ENCODE results near the gene NDUFV1.

NDUFV1 gene

DNA sequence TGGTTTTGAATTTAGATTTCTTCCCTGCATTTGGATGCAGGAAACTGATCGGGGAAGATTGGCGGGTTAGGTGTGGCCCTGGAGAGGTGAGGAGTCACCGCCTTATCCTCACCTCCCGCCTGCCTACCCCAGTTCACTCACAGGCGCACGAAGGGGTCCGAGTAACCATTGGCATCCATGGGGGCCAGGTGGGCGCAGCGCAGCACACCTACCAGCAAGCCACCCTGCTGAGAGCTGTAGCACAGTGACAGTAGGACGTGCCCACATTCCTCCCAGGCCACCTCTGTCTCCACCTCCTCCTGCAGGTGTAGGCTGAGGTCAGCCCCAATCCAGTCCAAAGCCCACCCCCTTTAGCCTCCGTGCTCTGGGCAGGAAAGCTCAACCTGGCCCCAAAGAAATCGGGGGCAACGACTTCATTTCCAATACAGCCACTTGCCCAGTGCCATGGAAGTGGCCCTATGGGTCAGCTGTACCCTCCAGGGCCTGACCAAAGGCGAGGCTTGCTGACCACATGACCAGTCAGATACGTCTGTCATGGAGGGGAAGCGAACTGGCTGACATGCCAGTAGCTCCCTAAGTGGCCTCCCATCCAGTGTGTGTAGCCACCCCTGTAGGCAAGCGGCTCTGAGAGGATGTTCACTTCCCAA lies 6.7 kb downstream of the NDUFV1 start:
- H3K9ac ChIP-seq (ENCODE audit: insufficient read length, low read depth): no peak overlapping the region

DNA sequence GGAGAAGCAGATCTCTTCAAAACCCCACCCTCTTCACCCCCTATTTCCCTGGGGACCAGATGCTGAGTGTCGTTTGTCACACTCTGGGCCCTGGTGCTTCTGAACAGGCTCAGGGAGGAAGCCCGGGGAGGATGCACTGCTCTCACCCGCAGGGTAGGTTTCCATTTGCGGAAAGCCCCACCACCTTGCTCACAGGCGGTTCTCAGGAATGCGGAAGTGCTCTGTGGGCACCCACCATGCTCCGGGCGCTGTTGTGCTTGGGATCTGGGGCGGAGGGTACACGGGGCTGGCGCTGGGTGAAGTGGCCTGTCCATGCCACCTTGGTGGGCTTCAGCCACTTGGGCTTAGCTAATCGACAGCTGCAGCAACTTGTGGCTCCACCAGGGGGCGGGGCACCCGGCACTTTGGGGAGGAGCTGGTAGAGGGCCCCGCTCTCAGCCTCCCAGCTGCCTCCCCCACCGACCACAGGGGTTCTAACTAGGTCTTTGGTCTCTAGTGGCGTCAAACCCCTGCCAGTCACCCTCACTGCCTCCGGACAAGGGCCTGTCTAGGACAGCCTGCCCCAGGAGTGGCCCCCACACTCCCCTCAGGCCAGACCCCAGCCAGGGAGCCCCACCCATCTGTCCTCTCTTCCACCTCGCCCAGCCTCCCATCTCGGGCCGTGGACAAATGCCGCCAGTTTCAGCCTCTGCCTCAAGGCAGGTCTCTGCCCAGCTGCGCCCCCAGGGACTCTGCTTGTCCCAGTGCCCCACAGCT lies 7.4 kb downstream of the NDUFV1 start:
- Histone ChIP-seq H3K36me3 (ENCODE audit: insufficient read depth, insufficient read length, low read length) (peaks cover 51% of the 10 kb centered on the region), H3K27me3 (ENCODE audit: insufficient read depth, insufficient read length) (no peaks in the 10 kb centered on the region), H3K9me3 (ENCODE audit: insufficient read depth, low read length) (no peaks in the 10 kb centered on the region), H3K4me3 (ENCODE audit: insufficient read length, low read depth) (no peak overlapping the region), H3K4me1 (ENCODE audit: insufficient read depth, insufficient read length) (peaks cover 35% of the 10 kb centered on the region), H3K9ac (ENCODE audit: insufficient read length, low read depth) (peak overlapping the region; percentile 70)
- no peak for DNase-seq (ENCODE audit: low read depth, low spot score)
- TF ChIP-seq SUZ12 (IDR thresholded peaks at IDR 0.05; ENCODE audit: extremely low read depth, insufficient read depth, insufficient read length) (no peak), YY1 (IDR thresholded peaks at IDR 0.05; ENCODE audit: insufficient read depth, insufficient read length) (no peak), ZNF274 (IDR thresholded peaks at IDR 0.05; ENCODE audit: low read depth, low read length) (no peak)

More for the DNA sequence above, 6.7 kb downstream of the NDUFV1 start:
- H3K9me3 ChIP-seq (ENCODE audit: insufficient read depth, low read length): no peaks in the 10 kb centered on the region
- DNase-seq (ENCODE audit: low read depth, low spot score): no peak
- H3K36me3 ChIP-seq (ENCODE audit: insufficient read depth, insufficient read length, low read length): peaks cover 58% of the 10 kb centered on the region
- H3K4me1 ChIP-seq (ENCODE audit: insufficient read depth, insufficient read length): peaks cover 35% of the 10 kb centered on the region
- no peaks in the 10 kb centered on the region for H3K27me3 ChIP-seq (ENCODE audit: insufficient read depth, insufficient read length)
- H3K4me3 ChIP-seq (ENCODE audit: insufficient read length, low read depth): no peak overlapping the region
- TF ChIP-seq YY1 (IDR thresholded peaks at IDR 0.05; ENCODE audit: insufficient read depth, insufficient read length): no peak

DNA sequence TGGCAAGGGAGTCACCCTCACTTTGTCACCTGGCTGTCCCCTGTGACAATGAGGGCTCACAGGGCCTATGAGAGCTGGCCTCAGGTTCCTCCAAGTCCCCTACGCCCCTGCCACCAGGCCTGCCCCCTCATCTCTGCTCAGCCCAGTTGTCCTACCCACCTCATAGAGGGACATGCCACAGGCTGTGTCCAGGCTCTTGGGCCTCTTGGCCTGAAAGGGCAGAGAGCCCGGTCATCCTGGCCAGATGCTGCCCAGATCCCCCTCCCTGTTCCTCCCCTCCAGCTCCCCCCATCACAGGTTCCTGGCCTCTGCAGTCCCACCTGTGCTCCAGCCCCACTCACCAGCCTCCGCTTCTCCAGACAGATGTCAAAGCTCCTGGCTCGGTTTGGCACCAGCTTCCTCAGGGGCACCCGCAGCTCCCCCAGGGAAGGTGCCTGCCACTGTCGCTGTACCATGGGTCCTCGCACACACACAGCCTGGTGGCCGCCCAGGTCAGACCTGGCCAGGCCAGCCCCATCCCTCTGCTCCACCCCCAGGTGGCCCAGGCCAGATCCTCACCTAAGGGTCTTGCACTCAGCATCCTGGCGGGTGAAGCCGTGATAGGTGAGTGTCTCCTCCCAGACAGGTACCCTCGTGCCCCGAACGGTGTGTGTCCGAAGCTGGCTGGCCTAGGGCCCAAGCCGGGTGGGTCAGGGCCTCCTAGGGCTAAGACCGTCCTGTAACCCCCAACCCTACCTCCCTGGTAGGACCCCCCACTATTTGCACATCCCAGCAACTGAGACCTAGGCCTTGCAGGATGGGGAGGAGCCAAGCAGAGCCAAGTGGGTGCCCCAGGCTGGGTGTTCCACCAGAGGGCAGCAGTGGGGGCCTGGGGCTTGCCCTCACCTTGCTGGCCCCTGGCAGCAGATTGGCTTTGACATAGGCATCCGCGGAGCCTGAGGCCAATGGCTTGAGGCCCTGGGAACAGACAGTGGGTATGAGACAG lies 8.3 kb downstream of the NDUFV1 start:
- DNase-seq (ENCODE audit: low read depth, low spot score): no peak
- Histone ChIP-seq H3K4me3 (ENCODE audit: insufficient read length, low read depth) (no peak overlapping the region), H3K4me1 (ENCODE audit: insufficient read depth, insufficient read length) (peaks cover 35% of the 10 kb centered on the region), H3K9me3 (ENCODE audit: insufficient read depth, low read length) (no peaks in the 10 kb centered on the region), H3K27me3 (ENCODE audit: insufficient read depth, insufficient read length) (no peaks in the 10 kb centered on the region), H3K9ac (ENCODE audit: insufficient read length, low read depth) (peak overlapping the region; percentile 76), H3K36me3 (ENCODE audit: insufficient read depth, insufficient read length, low read length) (peaks cover 42% of the 10 kb centered on the region)
- TF ChIP-seq YY1 (IDR thresholded peaks at IDR 0.05; ENCODE audit: insufficient read depth, insufficient read length): no peak
- TF ChIP-seq ZNF274 (IDR thresholded peaks at IDR 0.05; ENCODE audit: low read depth, low read length): no peak
- no peak for TF ChIP-seq SUZ12 (IDR thresholded peaks at IDR 0.05; ENCODE audit: extremely low read depth, insufficient read depth, insufficient read length)

DNA sequence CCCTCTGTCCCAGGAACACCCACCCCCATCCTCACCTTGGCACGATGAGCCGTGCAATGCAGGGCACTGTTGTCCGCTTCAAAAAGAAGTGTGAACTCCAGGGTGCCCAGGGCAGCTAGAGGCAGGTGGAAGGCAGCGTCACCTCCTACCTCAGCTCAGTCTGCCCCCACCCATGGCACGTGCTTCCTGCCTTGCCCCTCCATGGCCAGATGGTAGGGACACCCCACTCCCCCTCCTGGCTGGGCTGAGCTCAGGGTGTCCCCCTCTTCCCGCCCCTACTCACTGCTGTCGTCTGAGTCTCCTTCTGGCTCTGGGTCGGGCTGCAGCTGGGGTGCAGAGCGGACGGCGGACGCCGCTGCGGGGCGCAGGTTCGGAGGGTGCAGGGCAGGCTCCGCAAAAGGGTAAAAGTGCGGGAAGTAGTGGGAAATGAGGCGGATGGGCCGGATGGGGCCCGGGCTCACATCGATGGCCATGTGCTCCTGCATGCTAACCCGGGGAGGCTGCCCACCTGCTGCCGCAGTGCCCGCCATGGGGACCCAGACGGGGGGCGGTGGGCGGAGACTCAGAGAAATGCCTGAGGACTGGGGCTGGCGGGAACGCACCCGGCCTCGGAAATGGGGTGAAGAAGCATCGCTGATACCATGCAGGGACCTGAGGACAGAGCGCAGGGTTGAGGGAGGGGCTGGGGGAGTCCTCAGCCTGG lies 9.1 kb downstream of the NDUFV1 start:
- Histone ChIP-seq H3K4me1 (ENCODE audit: insufficient read depth, insufficient read length) (peaks cover 35% of the 10 kb centered on the region), H3K9me3 (ENCODE audit: insufficient read depth, low read length) (no peaks in the 10 kb centered on the region), H3K27me3 (ENCODE audit: insufficient read depth, insufficient read length) (no peaks in the 10 kb centered on the region), H3K36me3 (ENCODE audit: insufficient read depth, insufficient read length, low read length) (peaks cover 34% of the 10 kb centered on the region), H3K4me3 (ENCODE audit: insufficient read length, low read depth) (no peak overlapping the region), H3K9ac (ENCODE audit: insufficient read length, low read depth) (peak overlapping the region; percentile 76)
- TF ChIP-seq SUZ12 (IDR thresholded peaks at IDR 0.05; ENCODE audit: extremely low read depth, insufficient read depth, insufficient read length) (no peak), YY1 (IDR thresholded peaks at IDR 0.05; ENCODE audit: insufficient read depth, insufficient read length) (no peak), ZNF274 (IDR thresholded peaks at IDR 0.05; ENCODE audit: low read depth, low read length) (no peak)
- DNase-seq (ENCODE audit: low read depth, low spot score): no peak

DNA sequence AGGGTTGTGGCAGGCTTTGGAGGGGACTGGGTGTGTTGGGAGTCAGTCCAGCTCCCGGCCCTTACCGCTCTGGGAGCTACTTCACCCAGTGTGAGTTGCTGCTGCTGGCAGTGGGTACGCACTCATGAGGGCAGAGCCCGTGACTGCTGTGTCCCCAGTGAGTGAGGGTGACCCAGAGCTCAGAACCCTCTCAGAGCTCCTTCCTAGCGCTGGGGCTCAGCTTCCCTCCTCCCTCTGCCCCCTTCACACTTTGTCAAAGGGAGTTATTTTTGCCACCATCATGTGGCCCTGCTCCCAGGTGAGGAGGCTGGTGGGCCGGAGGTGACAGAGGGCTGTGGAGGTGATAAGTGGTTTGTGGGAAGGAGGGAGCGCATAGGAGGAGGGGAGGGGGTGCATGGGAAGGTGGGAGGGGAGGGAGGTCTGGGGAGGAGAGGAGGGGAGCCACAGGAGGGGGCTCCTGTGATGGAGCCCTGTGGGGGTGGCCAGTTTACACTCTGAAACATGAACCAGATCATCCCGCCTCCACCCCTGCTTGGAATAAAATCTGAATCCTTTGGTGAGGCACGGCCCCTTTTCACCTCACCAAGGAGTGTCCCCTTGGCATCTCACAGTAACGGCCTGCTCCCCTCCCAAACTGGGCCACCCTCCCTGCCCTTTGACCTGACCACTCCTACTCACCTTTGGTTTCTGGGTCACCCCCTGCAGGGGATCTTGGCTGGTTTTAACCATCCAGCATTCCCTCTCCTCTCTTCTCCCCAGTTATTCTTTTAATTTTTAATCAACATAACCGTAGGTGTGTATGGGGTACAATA lies 9.9 kb downstream of the NDUFV1 start:
- H3K9ac ChIP-seq (ENCODE audit: insufficient read length, low read depth): peak overlapping the region; percentile 58
- no peaks in the 10 kb centered on the region for H3K9me3 ChIP-seq (ENCODE audit: insufficient read depth, low read length)
- peaks cover 35% of the 10 kb centered on the region for H3K4me1 ChIP-seq (ENCODE audit: insufficient read depth, insufficient read length)
- TF ChIP-seq SUZ12 (IDR thresholded peaks at IDR 0.05; ENCODE audit: extremely low read depth, insufficient read depth, insufficient read length): no peak
- no peak for TF ChIP-seq YY1 (IDR thresholded peaks at IDR 0.05; ENCODE audit: insufficient read depth, insufficient read length)
- TF ChIP-seq ZNF274 (IDR thresholded peaks at IDR 0.05; ENCODE audit: low read depth, low read length): no peak
- no peaks in the 10 kb centered on the region for H3K27me3 ChIP-seq (ENCODE audit: insufficient read depth, insufficient read length)
- DNase-seq (ENCODE audit: low read depth, low spot score): no peak
- H3K4me3 ChIP-seq (ENCODE audit: insufficient read length, low read depth): no peak overlapping the region
- H3K36me3 ChIP-seq (ENCODE audit: insufficient read depth, insufficient read length, low read length): peaks cover 26% of the 10 kb centered on the region
